ENCODE results near the gene F8. TPM values are rescaled to one million over a fixed set of nuclear protein-coding genes. Genes with fewer than 3 reads are reported as not detected.
A peak's percentile ranks its signal among the peaks of the same experiment; 100 is the strongest.
"Not testable (repeated sequence)": the region's sequence is repeated elsewhere in the genome, so short reads cannot be mapped to it uniquely, and the experiment has no call there.

The F8 gene
- total RNA-seq, 1 donor from 2014 or later: 12.7 TPM

GRCh38 chrX:155023907-155024833 lies 1.6 kb upstream of the F8 start:
- Histone ChIP-seq H3K4me1 (peaks cover 3% of the 10 kb centered on the region), H3K27me3 (no peaks in the 10 kb centered on the region), H3K36me3 (no peaks in the 10 kb centered on the region), H3K27ac (no peak overlapping the region), H3K4me3 (no peak overlapping the region), H3K9me3 (no peaks in the 10 kb centered on the region)
- TF ChIP-seq CTCF (IDR thresholded peaks at IDR 0.05): no peak
- DNase-seq: no peak
- ATAC-seq: no peak
- intact Hi-C loops (cut with DNase I): no loop called here

- Histone ChIP-seq H3K9me3 (no peaks in the 10 kb centered on the region), H3K36me3 (no peaks in the 10 kb centered on the region), H3K4me3 (no peak overlapping the region), H3K4me1 (no peaks in the 10 kb centered on the region), H3K27ac (no peak overlapping the region), H3K27me3 (no peaks in the 10 kb centered on the region)
- TF ChIP-seq CTCF (IDR thresholded peaks at IDR 0.05): no peak
- no peak for ATAC-seq
- intact Hi-C loops (cut with DNase I): no loop called here
- no peak for DNase-seq
These were observed 1.9 kb downstream of the F8 start for GRCh38 chrX:155020591-155020990.

DNA sequence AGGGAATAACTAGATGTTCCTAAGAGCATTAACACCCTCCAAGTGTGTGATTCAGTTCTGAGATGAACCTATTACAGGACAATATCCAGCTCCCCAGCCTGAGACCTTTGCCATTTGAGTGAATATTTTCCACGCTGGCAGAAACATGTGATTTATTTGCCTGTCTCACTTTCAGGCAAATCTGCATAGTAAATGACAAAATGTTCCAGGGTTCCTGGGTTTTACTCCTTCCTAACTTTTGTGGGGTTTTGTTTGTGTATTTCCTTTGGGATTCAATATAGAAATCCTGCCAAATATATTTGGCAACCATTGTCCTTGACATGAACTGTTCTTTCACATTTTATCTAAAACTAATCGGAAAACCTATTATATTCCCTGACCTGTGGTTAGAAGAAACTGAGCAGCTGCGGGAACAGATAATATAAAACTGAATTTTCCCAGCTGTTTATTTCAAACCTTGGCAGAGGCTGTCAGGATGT lies 12.5 kb downstream of the F8 start:
- intact Hi-C loops (cut with DNase I): no loop called here
- Histone ChIP-seq H3K27ac (no peak overlapping the region), H3K9me3 (no peaks in the 10 kb centered on the region), H3K36me3 (no peaks in the 10 kb centered on the region), H3K4me3 (no peak overlapping the region), H3K27me3 (no peaks in the 10 kb centered on the region), H3K4me1 (no peaks in the 10 kb centered on the region)
- TF ChIP-seq CTCF (IDR thresholded peaks at IDR 0.05): no peak
- DNase-seq (no peak), ATAC-seq (no peak)

DNA sequence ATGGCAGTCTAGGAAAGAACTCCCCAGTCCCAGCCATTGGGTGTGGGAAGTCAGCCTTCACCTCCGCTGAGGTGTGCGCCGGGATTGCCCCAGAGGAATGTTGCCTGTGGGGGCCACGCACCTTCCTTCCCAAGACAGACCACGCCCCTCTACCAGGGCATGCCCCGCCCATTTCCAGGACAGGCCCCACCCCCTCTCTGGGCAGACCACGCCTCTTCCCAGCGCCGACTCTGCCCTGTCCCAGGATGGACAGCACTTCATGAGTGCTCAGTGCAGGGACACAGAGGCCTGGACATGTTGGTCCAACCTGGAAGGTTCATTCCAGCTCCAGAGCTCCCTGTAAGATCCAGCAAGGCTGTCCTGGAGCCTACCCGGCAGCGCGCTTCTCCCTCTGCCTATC lies 13.9 kb downstream of the F8 start:
- H3K27ac ChIP-seq; DNase-seq; H3K9me3 ChIP-seq; H3K4me3 ChIP-seq; intact Hi-C loops (cut with DNase I); H3K36me3 ChIP-seq; H3K27me3 ChIP-seq; H3K4me1 ChIP-seq: not testable (repeated sequence)
- ATAC-seq: peak; percentile 60

DNA sequence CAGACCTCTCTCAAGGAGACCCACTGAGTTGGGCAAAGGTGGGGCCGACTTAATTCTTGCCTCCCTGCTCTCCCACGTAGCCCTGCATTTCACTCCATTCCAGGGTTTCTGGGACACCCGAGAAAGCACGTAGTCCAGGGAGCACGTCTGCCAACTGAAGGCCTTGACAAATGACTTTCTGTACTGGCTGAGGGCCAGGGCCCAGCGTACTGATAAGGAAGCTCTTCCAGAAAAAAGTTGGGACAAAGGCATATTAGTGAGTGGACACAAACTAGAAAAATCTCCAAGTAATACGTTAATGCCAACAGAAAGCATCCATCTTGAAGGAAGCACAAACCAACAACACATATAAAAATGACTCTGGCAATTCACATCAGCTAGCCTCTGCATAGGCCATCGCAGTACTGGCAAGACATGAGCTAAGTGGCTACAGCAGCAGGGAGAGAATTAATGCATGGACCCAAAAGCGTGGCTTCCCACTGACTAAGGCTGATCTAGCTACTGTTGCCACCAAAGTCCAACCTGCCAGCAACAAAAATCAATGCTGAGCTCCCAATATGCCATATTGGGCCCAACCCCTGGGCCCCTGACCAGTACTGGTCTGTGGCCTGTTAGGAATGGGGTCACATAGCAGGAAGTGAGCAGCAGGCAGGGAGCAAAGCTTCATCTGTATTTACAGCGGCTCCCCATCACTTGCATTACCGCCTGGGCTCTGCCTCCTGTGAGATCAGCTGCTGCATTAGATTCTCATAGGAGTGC lies 15.4 kb downstream of the F8 start:
- H3K27ac ChIP-seq; H3K27me3 ChIP-seq; H3K4me3 ChIP-seq; H3K9me3 ChIP-seq; H3K4me1 ChIP-seq; H3K36me3 ChIP-seq; DNase-seq; intact Hi-C loops (cut with DNase I); ATAC-seq: not testable (repeated sequence)

GRCh38 chrX:155006379-155006778 lies 16.1 kb downstream of the F8 start:
- H3K4me3 ChIP-seq; H3K4me1 ChIP-seq; intact Hi-C loops (cut with DNase I); DNase-seq; H3K36me3 ChIP-seq; ATAC-seq; H3K27me3 ChIP-seq; H3K27ac ChIP-seq; H3K9me3 ChIP-seq: not testable (repeated sequence)

DNA sequence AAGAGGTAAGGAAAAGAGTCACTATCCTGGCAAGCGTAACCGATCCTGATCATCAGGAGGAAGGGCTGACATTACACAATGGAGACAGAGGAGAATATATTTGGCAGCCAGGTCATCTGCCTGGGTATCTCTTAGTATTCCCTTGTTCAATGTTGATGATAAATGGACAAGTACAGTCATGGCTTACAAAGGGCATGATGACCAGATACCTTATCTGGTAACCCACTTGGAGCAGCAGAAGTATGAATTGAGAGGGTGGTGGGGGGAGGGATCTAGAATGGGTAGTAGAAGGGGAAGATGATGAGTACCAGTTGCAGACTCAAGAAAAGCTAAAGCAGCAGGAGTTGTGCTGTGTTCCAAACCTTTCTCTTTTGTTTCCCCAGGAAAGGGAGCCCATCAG lies 17.3 kb downstream of the F8 start:
- H3K27me3 ChIP-seq: no peaks in the 10 kb centered on the region
- intact Hi-C loops (cut with DNase I): no loop called here
- no peaks in the 10 kb centered on the region for H3K36me3 ChIP-seq
- ATAC-seq (no peak), DNase-seq (no peak)
- no peaks in the 10 kb centered on the region for H3K9me3 ChIP-seq
- H3K4me1 ChIP-seq: no peaks in the 10 kb centered on the region
- H3K4me3 ChIP-seq: no peak overlapping the region
- no peak for TF ChIP-seq CTCF (IDR thresholded peaks at IDR 0.05)
- H3K27ac ChIP-seq: no peak overlapping the region

Data from upper lobe of right lung (tissue), 1 donor.